ENCODE measurements around the gene ARHGAP36. TPM values are rescaled to one million over a fixed set of nuclear protein-coding genes. Genes with fewer than 3 reads are reported as not detected.

ARHGAP36 gene
- total RNA-seq, 4 donors from 2014 or later: not detected

GRCh38 chrX:131136776-131137175, 78.6 kb downstream of the ARHGAP36 start:
- DNase-seq (ENCODE audit: low spot score) (no peak), ATAC-seq (ENCODE audit: low FRiP score) (no peak)
- TF ChIP-seq CTCF (IDR thresholded peaks at IDR 0.05): no peak

GRCh38 chrX:131139072-131139471, 80.9 kb downstream of the ARHGAP36 start:
- ATAC-seq (ENCODE audit: low FRiP score) (no peak), DNase-seq (ENCODE audit: low spot score) (no peak)
- TF ChIP-seq CTCF (IDR thresholded peaks at IDR 0.05): no peak

Other genes with a start within 250 kb of the ARHGAP36 start
- 10 to 100 TPM; 10.2 to 27.0 (median 12.9) TPM for gene ENOX2, start 155.1 kb upstream of the ARHGAP36 start, total RNA-seq
- gene IGSF1, start 231.0 kb downstream of the ARHGAP36 start, total RNA-seq: 1 to 10 TPM in 2 of 4 donors, under 1 TPM in 2; 0.63 to 2.0 (median 1.2) TPM